Peyer's patch (tissue), 4 donors: ENCODE data around the gene CHURC1.

Experiments
- POLR2A ChIP-seq, 2 donors: fragments of 450-650 bp; IDR thresholded peaks; one replicate each; pipeline ENCODE4 v1.5.1; 2017; ENCODE audit warnings: antibody characterized with exemption in 2 of 2, mild to moderate bottlenecking in 2 of 2, moderate library complexity in 2 of 2
- TF ChIP-seq, protein P1 (sequence below), 6 experiments: fragments of 450-650 bp in 4 of 6; fragments of 200-600 bp in 2 of 6; sonication (generic) in 1 of 6; IDR thresholded peaks; one replicate each; pipeline ENCODE4 v1.5.1; 2017 to 2019; ENCODE audit warnings: antibody characterized with exemption in 6 of 6, mild to moderate bottlenecking in 3 of 6, moderate library complexity in 1 of 6

DNA sequence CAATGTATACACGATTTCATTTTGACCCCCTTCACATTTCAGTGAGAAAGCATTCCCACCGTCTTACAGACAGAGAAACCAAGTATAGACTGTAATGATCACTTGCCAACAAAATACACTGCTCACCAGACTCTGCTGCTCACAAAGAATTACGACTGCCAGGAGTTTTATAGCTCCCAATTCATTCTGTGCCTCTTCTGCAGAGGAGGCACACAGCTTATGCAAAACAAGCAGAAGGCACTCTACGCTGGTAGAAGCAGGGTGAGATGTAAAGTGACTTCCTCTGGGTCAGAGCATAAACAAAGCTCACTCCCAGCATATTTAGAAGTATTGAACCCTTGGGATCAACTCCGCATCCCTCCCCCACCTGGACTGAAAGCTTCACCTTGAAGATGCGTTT is 49.1 kb upstream of the CHURC1 start:
- TF ChIP-seq, protein P1, sequence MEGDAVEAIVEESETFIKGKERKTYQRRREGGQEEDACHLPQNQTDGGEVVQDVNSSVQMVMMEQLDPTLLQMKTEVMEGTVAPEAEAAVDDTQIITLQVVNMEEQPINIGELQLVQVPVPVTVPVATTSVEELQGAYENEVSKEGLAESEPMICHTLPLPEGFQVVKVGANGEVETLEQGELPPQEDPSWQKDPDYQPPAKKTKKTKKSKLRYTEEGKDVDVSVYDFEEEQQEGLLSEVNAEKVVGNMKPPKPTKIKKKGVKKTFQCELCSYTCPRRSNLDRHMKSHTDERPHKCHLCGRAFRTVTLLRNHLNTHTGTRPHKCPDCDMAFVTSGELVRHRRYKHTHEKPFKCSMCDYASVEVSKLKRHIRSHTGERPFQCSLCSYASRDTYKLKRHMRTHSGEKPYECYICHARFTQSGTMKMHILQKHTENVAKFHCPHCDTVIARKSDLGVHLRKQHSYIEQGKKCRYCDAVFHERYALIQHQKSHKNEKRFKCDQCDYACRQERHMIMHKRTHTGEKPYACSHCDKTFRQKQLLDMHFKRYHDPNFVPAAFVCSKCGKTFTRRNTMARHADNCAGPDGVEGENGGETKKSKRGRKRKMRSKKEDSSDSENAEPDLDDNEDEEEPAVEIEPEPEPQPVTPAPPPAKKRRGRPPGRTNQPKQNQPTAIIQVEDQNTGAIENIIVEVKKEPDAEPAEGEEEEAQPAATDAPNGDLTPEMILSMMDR (IDR thresholded peaks at IDR 0.05), result no peak
- no peak for TF ChIP-seq POLR2A (IDR thresholded peaks at IDR 0.05)
